H9 (cell line): ENCODE results near the gene MIPEP. TPM values are rescaled to one million over a fixed set of nuclear protein-coding genes. Genes with fewer than 3 reads are reported as not detected.

Experiments
- DNase-seq: peaks from one replicate; pipeline ENCODE4 v3.0.0-alpha.2; 2017
- H2AFZ ChIP-seq: one replicate; pipeline ENCODE4 v1.6.1; 2013; ENCODE audit warnings: mild to moderate bottlenecking, low read length, control low read depth, moderate library complexity
- H2AK5ac ChIP-seq: 2 replicates; pipeline ENCODE4 v1.6.1; 2013; ENCODE audit warnings: low read length, control low read depth, mixed read lengths; ENCODE audit not compliant: insufficient read length
- H2BK120ac ChIP-seq: one replicate; pipeline ENCODE4 v1.6.1; 2013; ENCODE audit warnings: low read depth, mild to moderate bottlenecking, low read length, control low read depth, inconsistent platforms; ENCODE audit not compliant: poor library complexity, severe bottlenecking
- H2BK12ac ChIP-seq: 2 replicates; pipeline ENCODE4 v1.6.1; 2013; ENCODE audit warnings: low read length, control low read depth, mixed read lengths, low read depth; ENCODE audit not compliant: insufficient read length
- H2BK15ac ChIP-seq: 2 replicates; pipeline ENCODE4 v1.6.1; 2013; ENCODE audit warnings: low read depth, low read length, control low read depth
- H2BK20ac ChIP-seq: one replicate; pipeline ENCODE4 v1.6.1; 2013; ENCODE audit warnings: low read depth, mild to moderate bottlenecking, low read length, control low read depth, inconsistent platforms; ENCODE audit not compliant: poor library complexity, severe bottlenecking
- H2BK5ac ChIP-seq: 2 replicates; pipeline ENCODE4 v1.6.1; 2013; ENCODE audit warnings: low read length, control low read depth, mixed read lengths; ENCODE audit not compliant: insufficient read length
- H3K14ac ChIP-seq: 2 replicates; pipeline ENCODE4 v1.6.1; 2013; ENCODE audit warnings: low read length, control low read depth; ENCODE audit not compliant: insufficient read depth
- H3K18ac ChIP-seq: 2 replicates; pipeline ENCODE4 v1.6.1; 2013; ENCODE audit warnings: low read depth, mild to moderate bottlenecking, mixed read lengths, low read length, control low read depth; ENCODE audit not compliant: insufficient read length
- H3K23ac ChIP-seq: 2 replicates; pipeline ENCODE4 v1.6.1; 2013; ENCODE audit warnings: low read length, control low read depth, mixed read lengths, low read depth; ENCODE audit not compliant: insufficient read length
- H3K23me2 ChIP-seq: 2 replicates; pipeline ENCODE4 v1.6.1; 2013; ENCODE audit warnings: low read depth, mild to moderate bottlenecking, mixed read lengths, low read length, control low read depth; ENCODE audit not compliant: insufficient read length, poor library complexity, severe bottlenecking
- H3K27ac ChIP-seq: 2 replicates; pipeline ENCODE4 v1.5.1; 2013; ENCODE audit warnings: low read length, control low read depth, mixed read lengths, low read depth; ENCODE audit not compliant: insufficient read length
- H3K27me3 ChIP-seq: 2 replicates; pipeline ENCODE4 v1.6.1; 2013; ENCODE audit warnings: low read length, control low read depth, inconsistent platforms; ENCODE audit not compliant: insufficient read depth
- H3K4ac ChIP-seq: 2 replicates; pipeline ENCODE4 v1.6.1; 2013; ENCODE audit warnings: low read depth, mild to moderate bottlenecking, control low read depth, inconsistent platforms, low read length, moderate library complexity
- H3K4me1 ChIP-seq: 2 replicates; pipeline ENCODE4 v1.6.1; 2013; ENCODE audit warnings: low read length, control low read depth, inconsistent platforms; ENCODE audit not compliant: insufficient read depth
- H3K4me2 ChIP-seq: 2 replicates; pipeline ENCODE4 v1.6.1; 2013; ENCODE audit warnings: low read length, control low read depth, mixed read lengths; ENCODE audit not compliant: insufficient read length, insufficient read depth
- H3K56ac ChIP-seq: 2 replicates; pipeline ENCODE4 v1.6.1; 2013; ENCODE audit warnings: low read depth, mild to moderate bottlenecking, mixed read lengths, low read length, control low read depth; ENCODE audit not compliant: insufficient read length
- H3K79me1 ChIP-seq: 2 replicates; pipeline ENCODE4 v1.6.1; 2013; ENCODE audit warnings: low read depth, mild to moderate bottlenecking, moderate library complexity, low read length, control low read depth, inconsistent platforms; ENCODE audit not compliant: insufficient read depth, poor library complexity, severe bottlenecking
- H3K79me2 ChIP-seq: 2 replicates; pipeline ENCODE4 v1.6.1; 2013; ENCODE audit warnings: low read length, control low read depth, inconsistent platforms; ENCODE audit not compliant: insufficient read depth
- H3K9ac ChIP-seq: 2 replicates; pipeline ENCODE4 v1.6.1; 2013; ENCODE audit warnings: low read length, control low read depth, mixed read lengths; ENCODE audit not compliant: insufficient read length; ENCODE audit errors: extremely low read depth
- H3K9me3 ChIP-seq: one replicate; pipeline ENCODE4 v1.6.1; 2013; ENCODE audit warnings: low read depth, low read length, inconsistent platforms; ENCODE audit not compliant: control insufficient read depth
- H3T11ph ChIP-seq: one replicate; pipeline ENCODE4 v1.6.1; 2013; ENCODE audit warnings: mild to moderate bottlenecking, low read length, control low read depth, inconsistent platforms
- H4K20me1 ChIP-seq: one replicate; pipeline ENCODE4 v1.6.1; 2013; ENCODE audit not compliant: control insufficient read depth, insufficient read length, insufficient read depth
- H4K5ac ChIP-seq: 2 replicates; pipeline ENCODE4 v1.6.1; 2013; ENCODE audit warnings: low read depth, mild to moderate bottlenecking, mixed read lengths, low read length, control low read depth; ENCODE audit not compliant: insufficient read length
- H4K8ac ChIP-seq: replicated peaks from 2 replicates; pipeline ENCODE4 v1.6.1; 2013; ENCODE audit warnings: low read length, control low read depth, mixed read lengths, low read depth; ENCODE audit not compliant: insufficient read length
- H4K91ac ChIP-seq: 2 replicates; pipeline ENCODE4 v1.6.1; 2013; ENCODE audit warnings: low read depth, mild to moderate bottlenecking, moderate library complexity, mixed read lengths, low read length, control low read depth; ENCODE audit not compliant: insufficient read length
- H3K27ac Mint-ChIP-seq, 3 experiments: 2 replicates in 2 of 3; 3 replicates in 1 of 3; pipeline ENCODE4 v1.8.0; 2020 to 2021; ENCODE audit warnings: mixed read lengths in 3 of 3, mild to moderate bottlenecking in 1 of 3, moderate library complexity in 1 of 3
- H3K27me3 Mint-ChIP-seq: 2 replicates; pipeline ENCODE4 v1.8.0; 2021; ENCODE audit warnings: low read depth, mild to moderate bottlenecking, moderate library complexity, mixed read lengths
- H3K36me3 Mint-ChIP-seq, 3 experiments: 2 replicates in 2 of 3; 3 replicates in 1 of 3; pipeline ENCODE4 v1.8.0; 2020 to 2021; ENCODE audit warnings: low read depth in 3 of 3, mixed read lengths in 3 of 3; ENCODE audit not compliant: insufficient read depth in 1 of 3
- H3K4me1 Mint-ChIP-seq, 2 experiments: 2 replicates each; pipeline ENCODE4 v1.8.0; 2020; ENCODE audit warnings: mixed read lengths in 2 of 2
- H3K4me3 Mint-ChIP-seq, 2 experiments: 2 replicates in 1 of 2; 3 replicates in 1 of 2; pipeline ENCODE4 v1.8.0; 2020 to 2021; ENCODE audit warnings: mild to moderate bottlenecking in 2 of 2, mixed read lengths in 2 of 2, moderate library complexity in 1 of 2
- H3K9me3 Mint-ChIP-seq, 2 experiments: 2 replicates in 1 of 2; 3 replicates in 1 of 2; pipeline ENCODE4 v1.8.0; 2020; ENCODE audit warnings: mild to moderate bottlenecking in 2 of 2, mixed read lengths in 2 of 2, moderate library complexity in 1 of 2
- WGBS: extraction: QIAGEN DNeasy Blood & Tissue Kit; methylation state at CpG from one replicate; pipeline ENCODE4 v1.1.7; 2013; ENCODE audit warnings: missing lambda C conversion rate, low lambda C conversion rate, mixed read lengths; ENCODE audit not compliant: insufficient read length; ENCODE audit errors: extremely low coverage; 5-methylcytosine and 5-hydroxymethylcytosine counted together
- total RNA-seq: library from RNA; stranded (reverse); gene quantifications from 2 replicates; pipeline ENCODE4 v1.2.1, GENCODE V29; 2021
- TF ChIP-seq, protein P1 (sequence below): fragments of 200-600 bp; sonication (generic); conservative IDR thresholded peaks from 3 replicates; pipeline ENCODE4 v1.8.0; 2021; ENCODE audit warnings: antibody characterized with exemption, mild to moderate bottlenecking

The MIPEP gene
- total RNA-seq, 1 experiment from 2014 or later, result 18.5 TPM

- H3K9ac ChIP-seq, result no peak overlapping the region
- H3K79me1 ChIP-seq, result no peaks in the 10 kb centered on the region
- H2AFZ ChIP-seq, result no peak overlapping the region
- no peaks in the 10 kb centered on the region for H3K9me3 ChIP-seq
- H3K14ac ChIP-seq, result 0 out of 2 replicates have a peak overlapping the region, but pooled peaks have one; percentile 53
- H3K56ac ChIP-seq, result no peak overlapping the region
- no CpG with 5 or more reads among the region's 7 CpGs for WGBS
- H3K27ac ChIP-seq, result no peak overlapping the region
- no peak overlapping the region for H2BK12ac ChIP-seq
- H2BK15ac ChIP-seq, result no peak overlapping the region
- no peak overlapping the region for H2AK5ac ChIP-seq
- no peak overlapping the region for H4K91ac ChIP-seq
- Mint-ChIP-seq H3K9me3 (no peaks in the 10 kb centered on the region), H3K36me3 (peaks cover 0 to 2% (median 0%) of the 10 kb centered on the region in 3 experiments; a peak in 1 of 7 replicates), H3K4me3 (no peak overlapping the region), H3K27ac (peak overlapping the region in 1 of 3 experiments; percentile 23; a peak in 3 of 7 replicates), H3K4me1 (peaks cover 17% of the 10 kb centered on the region in 2 experiments), H3K27me3 (no peaks in the 10 kb centered on the region)
- DNase-seq, result no peak
- H3T11ph ChIP-seq, result no peak overlapping the region
- no peak overlapping the region for H3K23ac ChIP-seq
- H4K5ac ChIP-seq, result no peak overlapping the region
- peak overlapping the region; percentile 71 for H3K18ac ChIP-seq
- H3K23me2 ChIP-seq, result no peaks in the 10 kb centered on the region
- H3K4me1 ChIP-seq, result no peaks in the 10 kb centered on the region; the same call in 1 of the 2 replicates
- H2BK5ac ChIP-seq, result no peak overlapping the region
- H4K8ac ChIP-seq, result no peak overlapping the region
- no peaks in the 10 kb centered on the region for H3K27me3 ChIP-seq
- TF ChIP-seq, protein P1, sequence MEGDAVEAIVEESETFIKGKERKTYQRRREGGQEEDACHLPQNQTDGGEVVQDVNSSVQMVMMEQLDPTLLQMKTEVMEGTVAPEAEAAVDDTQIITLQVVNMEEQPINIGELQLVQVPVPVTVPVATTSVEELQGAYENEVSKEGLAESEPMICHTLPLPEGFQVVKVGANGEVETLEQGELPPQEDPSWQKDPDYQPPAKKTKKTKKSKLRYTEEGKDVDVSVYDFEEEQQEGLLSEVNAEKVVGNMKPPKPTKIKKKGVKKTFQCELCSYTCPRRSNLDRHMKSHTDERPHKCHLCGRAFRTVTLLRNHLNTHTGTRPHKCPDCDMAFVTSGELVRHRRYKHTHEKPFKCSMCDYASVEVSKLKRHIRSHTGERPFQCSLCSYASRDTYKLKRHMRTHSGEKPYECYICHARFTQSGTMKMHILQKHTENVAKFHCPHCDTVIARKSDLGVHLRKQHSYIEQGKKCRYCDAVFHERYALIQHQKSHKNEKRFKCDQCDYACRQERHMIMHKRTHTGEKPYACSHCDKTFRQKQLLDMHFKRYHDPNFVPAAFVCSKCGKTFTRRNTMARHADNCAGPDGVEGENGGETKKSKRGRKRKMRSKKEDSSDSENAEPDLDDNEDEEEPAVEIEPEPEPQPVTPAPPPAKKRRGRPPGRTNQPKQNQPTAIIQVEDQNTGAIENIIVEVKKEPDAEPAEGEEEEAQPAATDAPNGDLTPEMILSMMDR, result no peak
- H3K4ac ChIP-seq, result no peak overlapping the region
- H3K4me2 ChIP-seq, result no peak overlapping the region
- no peaks in the 10 kb centered on the region for H4K20me1 ChIP-seq
- H2BK120ac ChIP-seq, result no peak overlapping the region
- no peak overlapping the region for H2BK20ac ChIP-seq
- no peaks in the 10 kb centered on the region for H3K79me2 ChIP-seq
These were observed 164.8 kb downstream of the MIPEP start for GRCh38 chr13:23724196-23724970.
